NK-92 (cell line): ENCODE data around the gene TMEM132D.

ENCODE experiments used
- DNase-seq: peaks from one replicate; lab custom pipeline; 2025; ENCODE audit not compliant: unreplicated experiment; lab: John Stamatoyannopoulos, UW

Gene TMEM132D

DNA sequence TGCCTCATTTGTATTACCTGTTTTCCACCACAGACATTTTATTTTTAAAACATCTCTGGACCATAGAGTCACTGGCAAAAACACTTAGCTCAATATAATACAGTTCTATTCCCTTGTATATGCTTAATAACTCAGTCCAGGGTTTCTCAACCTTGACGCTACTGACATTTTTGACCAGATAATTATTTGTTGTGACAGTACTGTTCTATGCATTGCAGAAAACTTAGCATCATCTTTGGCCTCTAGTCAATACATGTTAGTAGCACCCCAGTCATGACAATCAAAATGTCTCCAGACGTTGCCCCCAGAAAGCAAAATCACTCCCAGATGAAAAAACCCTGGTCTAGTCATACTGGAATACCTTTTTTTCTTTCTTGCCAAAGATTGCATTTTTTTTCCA, 174.7 kb downstream of the TMEM132D start:
- no peak for DNase-seq

DNA sequence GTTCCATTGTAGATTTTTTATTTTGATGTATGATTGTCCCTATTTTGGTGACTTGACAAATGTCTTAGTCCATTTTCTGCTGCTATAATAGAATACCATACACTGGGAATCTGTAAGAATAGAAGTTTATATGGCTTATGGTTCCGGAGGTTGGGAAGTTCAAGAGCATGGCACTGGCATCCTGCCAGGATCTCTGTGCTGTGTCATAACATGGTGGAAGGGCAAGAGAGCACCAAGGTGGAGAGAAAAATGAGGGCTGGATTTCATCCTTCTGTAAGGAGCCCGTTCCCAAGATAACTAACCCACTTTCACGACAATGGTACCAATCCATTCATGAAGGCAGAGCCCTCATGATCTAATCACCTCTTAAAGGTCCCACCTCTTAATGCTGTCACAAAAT, 176.7 kb downstream of the TMEM132D start:
- DNase-seq = no peak

DNA sequence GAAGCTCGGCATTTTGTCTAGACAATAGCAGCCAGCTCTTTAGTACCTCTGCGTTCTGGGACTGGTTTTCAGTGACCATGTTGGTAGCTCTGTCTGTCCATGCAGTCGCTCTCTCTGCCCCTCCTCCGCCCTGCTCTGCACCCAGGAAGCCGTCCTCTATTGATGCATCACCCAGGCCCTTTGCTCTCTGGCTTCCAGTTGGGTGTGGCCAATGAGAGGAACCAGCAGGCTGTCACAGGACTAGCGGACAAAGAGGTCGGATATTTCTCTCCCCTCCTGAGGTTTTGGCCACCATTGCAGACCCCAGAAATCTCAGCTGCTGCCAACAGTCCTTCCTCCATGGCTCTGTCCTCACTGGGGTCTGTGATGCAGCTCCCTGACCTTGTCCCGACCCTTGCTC, 180.6 kb downstream of the TMEM132D start:
- no peak for DNase-seq

DNA sequence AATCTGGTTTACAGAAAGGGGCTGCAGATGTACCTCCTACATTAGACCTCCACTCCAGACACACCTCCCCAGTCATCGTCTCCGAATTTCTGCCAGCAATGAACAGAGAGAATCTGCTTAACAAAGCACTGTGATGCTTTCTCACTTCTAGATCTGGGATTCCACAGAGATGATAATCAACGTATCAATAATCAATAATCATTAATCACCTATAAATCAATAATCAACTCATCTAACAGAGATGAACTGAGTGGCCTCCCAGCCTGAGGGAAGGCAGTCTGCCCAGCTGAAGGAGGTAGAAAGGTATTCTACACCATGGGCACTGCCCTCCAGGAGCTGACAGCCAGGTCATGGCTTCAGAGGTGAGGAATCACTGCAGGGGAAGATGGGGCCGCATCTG, 183.2 kb downstream of the TMEM132D start:
- no peak for DNase-seq

DNA sequence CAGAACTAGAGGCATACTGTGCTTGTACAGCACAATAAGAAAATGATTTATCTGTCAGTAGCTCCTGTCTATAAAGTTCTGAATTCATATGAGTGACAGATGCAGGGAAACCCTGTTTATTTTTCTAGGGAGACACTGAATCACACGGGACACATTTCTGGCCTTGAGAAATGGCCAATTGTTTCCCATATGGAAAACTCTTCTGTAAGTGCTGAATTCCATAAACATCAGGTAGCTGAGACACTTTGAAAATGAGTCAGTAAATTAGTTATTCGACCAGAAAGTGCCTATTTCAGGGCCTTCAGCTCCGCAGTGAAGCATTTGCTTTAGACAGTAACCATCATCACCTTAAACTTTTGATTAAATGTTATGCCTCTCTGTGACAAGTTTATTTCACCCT, 184.4 kb downstream of the TMEM132D start:
- DNase-seq = no peak

DNA sequence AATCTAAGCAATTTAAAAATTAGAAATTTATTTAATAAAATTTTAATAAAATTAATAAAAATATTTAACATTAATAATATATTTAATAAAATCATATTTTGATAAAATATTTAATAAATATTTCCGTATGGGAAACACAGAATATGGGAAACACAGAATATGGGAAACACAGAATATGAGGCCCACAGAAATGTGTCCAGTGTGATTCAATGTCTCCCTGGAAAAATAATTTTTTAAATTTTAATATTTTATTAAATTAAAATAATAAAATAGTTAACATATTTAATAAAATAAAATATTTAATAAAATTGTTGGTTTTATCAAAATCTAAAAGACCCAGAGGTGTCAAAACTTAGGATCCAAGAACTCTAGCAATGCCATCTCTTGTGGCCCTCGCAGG, 186.4 kb downstream of the TMEM132D start:
- DNase-seq = no peak

DNA sequence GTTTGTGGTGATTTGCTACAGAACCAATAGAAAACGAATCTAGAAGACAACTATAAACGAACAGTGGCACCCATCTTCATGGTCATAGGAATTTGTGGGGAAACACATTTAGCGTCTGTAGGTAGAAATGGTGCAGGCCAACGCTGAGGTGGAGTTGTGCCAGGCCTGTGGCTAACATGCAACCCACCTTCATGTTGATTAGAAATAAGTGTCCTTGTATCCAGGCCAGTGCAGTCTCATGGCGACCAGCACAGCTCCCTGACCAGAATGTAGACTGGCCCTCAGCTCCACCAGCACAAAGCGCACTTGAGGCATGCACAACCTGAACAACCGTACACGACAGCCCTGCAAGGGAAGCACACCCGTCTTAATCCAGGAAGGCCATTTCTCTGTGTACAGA, 187.0 kb downstream of the TMEM132D start:
- no peak for DNase-seq

DNA sequence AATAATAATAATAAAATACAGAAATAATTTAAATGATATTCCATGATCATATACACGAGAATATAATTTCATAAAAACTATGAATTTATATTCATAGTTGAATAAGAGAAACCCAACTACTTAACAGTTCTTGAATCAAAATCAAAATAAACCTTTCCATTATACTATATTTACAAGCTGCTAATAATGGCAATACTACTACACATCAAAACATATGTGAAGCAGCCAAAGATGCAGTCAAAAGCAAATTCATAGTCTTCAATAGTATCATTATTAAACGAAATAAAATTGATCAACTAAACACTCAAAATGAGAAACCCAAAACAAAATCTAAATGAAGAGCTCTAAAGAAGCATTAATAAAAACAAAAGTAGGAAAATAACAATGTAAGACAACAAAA, 197.1 kb downstream of the TMEM132D start:
- DNase-seq = no peak

DNA sequence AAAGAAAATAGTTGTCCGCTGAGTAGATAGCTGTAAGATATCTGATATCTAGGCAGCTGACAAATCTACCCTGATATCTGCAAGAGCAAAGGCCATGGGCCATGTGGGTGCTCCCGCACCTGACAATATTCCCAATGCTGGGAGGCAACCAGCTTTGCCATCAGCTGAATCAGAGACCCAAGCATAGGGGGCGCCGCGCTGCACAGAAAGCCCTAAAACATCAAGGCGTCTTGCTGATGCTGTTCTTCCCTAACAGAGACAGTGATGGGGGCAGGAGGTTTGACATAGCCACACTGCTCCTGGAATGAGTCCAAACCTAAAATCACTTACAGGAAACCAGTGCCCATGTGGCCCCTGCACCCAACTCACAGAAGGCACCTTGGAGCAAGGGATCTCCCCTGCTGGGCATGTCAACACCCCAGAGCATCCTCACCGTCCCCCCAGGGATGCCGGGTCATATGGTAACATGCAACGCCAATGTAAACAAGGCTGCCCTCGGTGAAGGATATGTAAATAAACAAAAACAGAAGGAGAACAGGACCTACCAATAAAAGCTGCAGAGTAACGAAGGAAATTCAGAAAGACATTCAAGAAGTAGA, 199.5 kb downstream of the TMEM132D start:
- DNase-seq = no peak

DNA sequence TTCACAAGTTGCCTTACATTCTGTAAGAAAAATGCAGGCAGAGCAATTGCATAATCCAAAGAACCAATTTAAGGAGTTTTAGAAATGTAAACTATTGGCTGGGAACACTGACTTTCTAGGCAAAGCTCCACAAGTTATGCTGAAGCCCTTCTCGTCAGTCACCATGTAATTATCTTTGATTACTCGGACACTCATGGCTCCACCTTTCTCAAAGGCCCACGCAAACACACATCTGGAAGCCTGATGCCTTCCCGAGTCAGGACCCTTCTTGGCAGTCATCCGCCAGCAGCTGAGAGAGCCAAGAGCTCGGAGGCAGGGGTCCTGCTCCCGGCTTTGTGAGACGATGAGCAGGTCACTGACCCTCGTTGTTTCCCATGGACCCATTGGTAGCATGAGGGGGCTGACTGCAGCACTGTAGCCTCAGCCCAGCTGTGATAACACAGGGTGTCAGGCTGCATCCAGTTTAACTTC, 202.2 kb downstream of the TMEM132D start:
- no peak for DNase-seq

DNA sequence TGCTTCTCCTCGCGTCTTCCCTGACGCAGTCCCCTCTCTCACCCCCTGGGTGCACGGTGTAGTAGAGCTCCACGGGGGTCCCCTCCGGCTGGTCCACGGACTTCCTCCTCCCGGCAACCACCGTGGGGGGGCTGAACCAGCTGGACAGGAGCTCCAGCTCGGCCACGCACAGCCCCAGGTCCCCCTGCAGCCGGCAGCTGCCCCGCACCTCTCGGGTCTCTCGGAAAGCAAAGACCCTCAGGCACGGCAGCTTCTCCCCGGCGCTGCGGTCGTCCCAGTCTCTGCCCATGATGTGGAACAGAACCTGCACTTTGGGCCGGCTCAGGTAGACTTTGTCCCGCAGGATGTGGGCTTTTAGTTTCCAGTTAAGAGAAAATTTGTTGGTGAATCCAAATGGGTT, 203.8 kb downstream of the TMEM132D start:
- no peak for DNase-seq

DNA sequence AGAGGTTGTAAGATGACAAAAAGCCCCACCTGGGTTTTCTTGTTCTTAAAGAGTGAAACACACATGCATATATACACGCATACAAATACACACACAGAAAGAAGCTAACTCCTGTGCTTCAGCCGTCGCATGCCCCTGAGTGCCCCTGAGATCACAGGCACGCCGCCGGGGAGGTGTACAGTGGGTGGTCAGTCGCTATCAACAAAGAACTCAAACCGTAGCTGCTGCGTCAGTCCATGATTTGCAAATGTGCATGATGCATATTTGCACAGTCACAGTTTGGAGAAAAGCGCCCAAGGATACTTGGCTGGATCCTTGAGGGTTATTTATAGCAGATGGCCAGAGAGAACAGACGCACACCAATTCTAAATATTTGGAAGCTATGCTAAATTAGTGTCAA, 206.9 kb downstream of the TMEM132D start:
- no peak for DNase-seq

DNA sequence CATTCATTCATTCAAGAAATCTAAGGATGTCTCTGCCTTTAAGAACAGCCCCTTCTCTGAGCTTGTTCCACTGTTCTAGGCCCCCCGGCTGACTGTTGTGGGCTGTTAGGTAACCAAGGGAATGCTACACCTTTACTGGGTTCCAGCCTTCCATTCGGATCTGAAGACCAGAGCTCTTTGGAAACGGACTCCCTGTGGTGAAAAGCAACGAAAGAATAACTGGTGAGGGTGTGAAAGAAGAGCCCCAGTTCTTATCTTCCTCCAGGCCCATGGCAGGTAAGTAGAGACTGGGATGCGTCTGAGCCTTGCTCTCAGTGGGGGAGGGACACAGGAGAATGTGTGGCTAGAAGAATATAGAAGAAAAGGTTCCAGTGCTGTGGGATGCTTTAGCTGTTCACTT, 207.4 kb downstream of the TMEM132D start:
- no peak for DNase-seq

DNA sequence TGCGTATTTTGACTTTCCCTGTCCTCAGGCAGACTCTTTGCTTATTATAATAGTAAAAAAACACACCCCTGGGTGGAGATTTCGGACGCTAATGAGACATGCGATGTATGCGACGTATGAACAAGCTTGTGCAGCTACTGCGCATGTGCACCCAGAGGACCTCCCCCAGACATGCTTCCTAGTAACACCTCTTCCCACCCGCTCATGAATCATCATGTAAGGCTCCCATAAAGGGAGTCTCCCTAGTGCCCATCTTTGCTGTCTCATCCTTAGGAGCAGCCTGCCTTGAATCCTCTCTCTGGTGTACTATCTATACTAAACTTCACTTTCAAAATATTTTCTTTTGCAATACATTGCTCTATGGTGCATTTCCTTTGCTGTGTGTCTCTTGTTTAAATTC, 210.1 kb downstream of the TMEM132D start:
- no peak for DNase-seq

DNA sequence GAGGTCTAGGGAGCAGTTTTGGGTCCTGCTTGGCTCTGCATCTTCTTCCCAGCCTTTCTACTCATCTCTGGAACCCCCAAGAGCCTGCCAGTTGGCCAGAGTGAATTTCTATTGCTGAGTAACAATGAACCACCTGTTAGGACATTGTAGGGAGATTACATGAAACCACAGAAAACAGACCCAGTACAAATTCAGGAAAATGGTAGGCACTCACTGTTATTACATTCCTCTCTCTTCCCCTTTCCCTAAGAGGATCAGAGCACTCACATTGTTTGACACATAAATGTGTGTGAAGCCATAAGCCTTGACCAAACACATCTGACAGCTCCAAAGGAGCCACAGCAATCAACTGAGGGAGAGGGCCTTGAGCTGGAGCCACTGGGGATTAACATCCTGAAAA, 216.1 kb downstream of the TMEM132D start:
- no peak for DNase-seq

DNA sequence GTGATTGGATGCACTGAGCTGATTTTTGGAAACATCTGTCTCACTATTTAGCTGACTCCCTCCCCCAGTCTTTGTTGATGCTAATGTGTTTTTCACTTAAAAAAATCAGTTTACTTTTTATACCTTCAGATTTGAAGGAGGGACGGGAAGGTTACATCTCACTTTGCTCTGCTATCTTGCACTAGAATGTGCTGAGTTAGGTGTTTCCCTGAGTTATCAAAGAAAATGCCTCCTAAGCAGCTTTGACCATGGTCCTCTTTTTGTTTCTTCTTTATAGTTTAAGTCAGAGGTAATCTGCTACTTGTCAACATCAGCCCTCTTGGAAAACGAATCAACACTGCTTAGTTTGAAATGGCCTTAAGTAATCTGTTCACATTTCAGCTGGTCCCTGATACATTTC, 222.0 kb downstream of the TMEM132D start:
- DNase-seq = no peak

DNA sequence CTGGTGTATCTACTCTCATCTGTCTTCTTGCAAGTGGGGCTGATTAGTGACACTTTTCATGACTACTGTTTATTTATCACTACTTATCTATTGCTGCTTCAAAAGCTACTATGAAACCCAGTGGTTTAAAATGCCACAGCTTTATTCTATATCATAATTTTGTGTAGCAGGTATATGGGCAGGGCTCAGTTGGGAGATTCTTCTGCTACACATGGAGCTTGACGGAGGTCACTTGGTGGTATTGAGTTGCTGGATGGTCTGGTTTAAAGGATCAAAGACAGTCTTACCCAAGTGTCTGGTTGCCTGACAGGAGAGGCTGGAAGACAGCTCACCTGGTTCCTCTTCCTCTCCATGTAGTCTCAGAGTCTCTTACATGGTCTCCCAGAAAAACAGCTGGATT, 222.7 kb downstream of the TMEM132D start:
- DNase-seq = no peak

DNA sequence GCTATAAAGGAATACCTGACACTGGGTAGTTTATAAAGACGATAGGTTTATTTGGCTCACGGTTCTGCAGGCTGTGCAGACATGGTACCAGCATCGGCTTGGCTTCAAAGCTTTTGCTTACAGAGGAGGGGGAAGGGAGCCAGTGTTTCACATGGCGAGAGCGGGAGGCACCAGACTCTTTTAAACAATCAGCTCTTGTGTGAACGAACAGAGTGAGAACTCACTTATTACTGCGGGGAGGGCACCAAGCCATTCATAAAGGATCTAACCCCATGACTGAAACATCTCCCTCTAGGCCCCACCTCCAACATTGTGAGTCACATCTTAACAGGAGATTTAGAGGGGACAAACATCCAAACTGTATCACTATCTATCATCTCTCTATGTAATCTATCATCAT, 227.4 kb downstream of the TMEM132D start:
- no peak for DNase-seq

DNA sequence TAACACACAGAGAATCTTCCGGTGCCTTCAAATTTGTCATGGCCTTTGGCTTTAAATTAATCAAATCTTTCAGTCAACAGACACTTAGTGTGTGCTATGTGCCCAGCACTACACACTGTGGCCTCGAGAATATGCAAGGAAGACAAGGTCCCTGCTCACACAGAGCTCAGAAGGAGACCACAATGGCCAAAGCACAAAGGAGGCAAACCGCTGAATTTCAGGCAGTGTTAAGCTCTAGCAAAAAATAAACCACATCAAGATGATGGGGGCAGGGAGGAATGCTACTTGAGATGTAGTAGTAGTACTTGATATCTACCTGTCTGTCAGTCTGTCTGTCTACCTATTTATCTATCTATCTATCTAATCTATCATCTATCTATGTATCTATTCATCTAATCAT, 227.9 kb downstream of the TMEM132D start:
- DNase-seq = no peak

DNA sequence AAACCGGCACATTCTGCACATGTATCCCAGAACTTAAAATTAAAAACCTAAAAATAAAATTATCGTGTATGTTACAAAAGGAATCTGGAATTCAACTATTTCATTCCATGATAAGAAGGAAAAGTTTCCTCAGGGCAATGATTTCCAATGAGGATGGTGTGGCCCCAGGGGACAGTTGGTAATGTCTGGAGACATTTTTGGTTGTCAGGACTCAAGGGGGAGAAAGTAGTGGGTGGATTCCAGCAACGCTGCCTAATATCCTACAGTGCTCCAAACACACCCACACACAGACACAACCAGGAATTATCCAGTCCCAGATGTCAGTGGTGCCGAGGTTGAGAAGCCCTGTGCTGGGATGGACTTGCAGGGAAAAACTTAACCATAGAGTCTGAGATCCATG, 228.3 kb downstream of the TMEM132D start:
- DNase-seq = no peak

DNA sequence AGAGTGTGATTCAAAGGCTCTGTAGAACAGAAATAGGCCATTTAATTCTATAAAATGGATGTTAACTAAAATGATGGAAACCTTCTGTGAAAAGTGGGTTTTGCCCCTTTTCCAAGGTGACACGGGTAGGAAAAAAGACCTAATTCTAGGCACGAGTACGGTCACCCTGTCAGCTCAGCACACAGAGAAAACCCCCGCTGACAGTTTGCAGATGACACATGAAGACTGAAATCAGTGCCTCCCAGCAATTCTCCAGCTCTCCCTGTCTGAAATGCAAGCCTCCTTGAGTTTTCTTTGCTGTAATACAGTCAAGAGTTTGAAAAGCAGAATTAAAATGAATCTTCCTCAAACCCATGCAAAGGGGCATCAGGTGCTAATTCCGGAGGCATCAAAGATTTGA, 230.0 kb downstream of the TMEM132D start:
- no peak for DNase-seq

DNA sequence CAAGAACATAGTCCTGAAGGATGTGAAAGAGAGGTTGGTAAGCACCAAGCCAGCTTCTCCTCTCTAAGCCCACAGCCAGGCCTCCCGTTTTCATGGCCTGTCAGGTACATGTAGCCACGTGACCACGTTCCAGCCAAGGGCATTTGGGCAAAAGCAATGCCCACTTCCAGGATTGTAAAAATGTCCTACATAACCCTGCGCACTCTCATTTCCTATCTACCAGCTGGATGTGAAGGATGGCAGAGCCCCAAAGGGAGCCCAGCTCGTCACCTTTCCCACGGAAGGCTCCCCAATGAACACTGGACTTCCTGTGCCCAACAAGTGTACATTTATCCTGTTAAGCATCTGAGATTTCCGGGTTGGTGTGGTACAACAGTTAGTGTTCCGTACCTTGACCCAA, 231.7 kb downstream of the TMEM132D start:
- DNase-seq = no peak

DNA sequence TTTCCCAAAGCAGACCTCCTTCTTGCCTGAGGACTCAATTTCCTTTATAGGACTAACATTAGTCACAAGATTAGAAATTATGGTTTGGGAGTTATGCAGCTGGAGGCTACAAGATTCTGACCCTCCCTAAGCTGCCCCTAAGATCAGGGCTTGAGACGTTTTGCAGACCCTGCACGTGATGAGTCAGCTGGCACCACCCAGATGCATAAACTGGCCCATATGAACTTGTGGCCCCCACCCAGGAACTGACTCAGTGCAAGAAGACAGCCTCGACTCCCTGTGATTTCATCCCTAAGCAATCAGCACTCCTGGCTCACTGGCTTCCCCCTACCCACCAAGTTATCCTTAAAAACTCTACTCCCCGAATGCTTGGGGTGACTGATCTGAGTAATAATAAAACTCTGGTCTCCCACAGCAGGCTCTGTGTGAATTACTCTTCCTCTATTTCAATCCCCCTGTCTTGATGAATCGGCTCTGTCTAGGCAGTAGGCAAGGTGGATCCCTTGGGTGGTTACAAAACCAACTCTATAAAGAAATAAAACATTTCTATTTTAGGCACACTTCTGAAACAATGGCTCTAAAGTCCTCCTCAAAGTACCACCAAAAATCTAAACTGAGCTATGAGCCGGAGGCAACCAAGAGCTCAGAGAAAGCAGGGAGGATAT, 233.4 kb downstream of the TMEM132D start:
- DNase-seq = no peak
